ENCODE data around the gene PHF2.

Gene PHF2

DNA sequence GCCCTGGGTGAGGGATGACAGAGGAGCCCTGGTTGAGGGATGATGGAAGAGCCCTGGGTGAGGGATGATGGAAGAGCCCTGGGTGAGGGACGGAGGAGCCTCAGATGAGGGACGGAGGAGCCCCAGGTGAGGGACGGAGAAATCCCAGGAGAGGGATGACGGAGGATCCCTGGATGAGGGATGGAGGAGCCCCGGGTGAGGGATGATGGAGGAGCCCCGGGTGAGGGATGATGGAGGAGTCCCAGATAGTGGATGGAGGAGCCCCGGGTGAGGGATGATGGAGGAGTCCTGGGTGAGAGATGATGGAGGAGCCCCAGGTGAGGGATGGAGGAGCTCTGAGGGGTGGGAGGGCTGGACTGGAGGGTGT lies 10.9 kb downstream of the PHF2 start:
- DNase-seq (ENCODE audit: low spot score), result no peak

- peak; percentile 48 for DNase-seq (ENCODE audit: low spot score)
These were observed 11.4 kb downstream of the PHF2 start for GRCh38 chr9:93587651-93588347.

DNA sequence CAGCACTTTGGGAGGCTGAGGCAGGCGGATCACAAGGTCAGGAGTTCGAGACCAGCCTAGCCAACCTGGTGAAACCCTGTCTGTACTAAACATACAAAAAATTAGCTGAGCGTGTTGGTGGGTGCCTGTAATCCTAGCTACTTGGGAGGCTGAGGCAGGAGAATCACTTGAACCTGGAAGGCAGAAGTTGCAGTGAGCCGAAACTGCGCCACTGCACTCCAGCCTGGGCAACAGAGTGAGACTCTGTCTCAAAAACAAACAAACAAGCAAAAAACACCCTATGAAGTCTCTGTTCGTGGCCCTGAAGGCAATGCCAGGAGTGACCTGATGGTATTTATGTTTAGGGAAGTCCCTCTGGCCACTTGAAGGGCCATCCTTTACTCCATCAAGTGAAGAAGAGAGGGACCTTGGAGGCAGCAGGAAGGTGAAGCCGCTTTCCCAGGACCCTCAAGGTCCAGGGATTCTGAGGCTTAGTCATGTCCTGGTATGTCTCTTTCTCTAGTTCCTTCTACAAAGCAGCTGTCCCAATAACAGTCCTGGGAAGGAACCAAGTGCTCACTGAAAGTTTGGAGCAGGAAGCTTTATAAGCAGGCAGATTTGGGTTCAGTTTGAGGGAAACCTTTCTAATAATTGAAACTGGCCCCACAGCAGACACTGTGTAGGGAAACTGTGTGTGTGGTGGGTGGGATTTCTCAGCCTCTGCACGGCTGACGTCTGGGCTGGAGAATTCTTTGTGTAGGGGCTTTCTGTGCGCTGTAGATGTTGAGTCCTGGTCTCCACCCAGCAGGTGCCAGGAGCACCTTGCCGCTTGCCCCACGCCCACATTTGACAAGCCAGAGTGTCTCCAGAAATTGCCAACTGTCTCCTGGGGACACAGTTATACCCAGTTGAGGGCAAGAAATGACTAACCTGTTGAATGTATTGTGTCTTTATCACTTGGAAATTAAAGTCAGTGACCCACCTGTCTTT lies 12.5 kb downstream of the PHF2 start:
- peak; percentile 39 for DNase-seq (ENCODE audit: low spot score)

DNA sequence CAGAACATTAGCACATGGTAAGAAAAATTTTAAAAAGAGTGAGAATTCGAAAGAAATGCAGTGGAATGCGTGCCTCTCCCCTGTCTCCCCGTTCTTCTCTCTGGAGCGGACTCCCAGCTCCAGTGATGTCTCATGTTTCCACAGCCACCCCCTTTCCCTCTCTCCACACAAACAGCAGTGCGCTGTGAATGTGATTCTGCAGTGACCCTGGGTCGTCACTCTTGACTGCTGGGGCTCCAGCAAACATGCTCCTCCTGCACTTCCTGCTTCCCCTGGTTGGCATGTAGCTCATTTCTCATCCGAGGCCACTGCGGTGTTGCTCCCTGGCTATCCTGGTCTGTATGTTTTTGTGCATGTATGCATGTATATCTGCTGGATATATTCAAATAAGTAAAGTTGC lies 13.3 kb downstream of the PHF2 start:
- no peak for DNase-seq (ENCODE audit: low spot score)

DNA sequence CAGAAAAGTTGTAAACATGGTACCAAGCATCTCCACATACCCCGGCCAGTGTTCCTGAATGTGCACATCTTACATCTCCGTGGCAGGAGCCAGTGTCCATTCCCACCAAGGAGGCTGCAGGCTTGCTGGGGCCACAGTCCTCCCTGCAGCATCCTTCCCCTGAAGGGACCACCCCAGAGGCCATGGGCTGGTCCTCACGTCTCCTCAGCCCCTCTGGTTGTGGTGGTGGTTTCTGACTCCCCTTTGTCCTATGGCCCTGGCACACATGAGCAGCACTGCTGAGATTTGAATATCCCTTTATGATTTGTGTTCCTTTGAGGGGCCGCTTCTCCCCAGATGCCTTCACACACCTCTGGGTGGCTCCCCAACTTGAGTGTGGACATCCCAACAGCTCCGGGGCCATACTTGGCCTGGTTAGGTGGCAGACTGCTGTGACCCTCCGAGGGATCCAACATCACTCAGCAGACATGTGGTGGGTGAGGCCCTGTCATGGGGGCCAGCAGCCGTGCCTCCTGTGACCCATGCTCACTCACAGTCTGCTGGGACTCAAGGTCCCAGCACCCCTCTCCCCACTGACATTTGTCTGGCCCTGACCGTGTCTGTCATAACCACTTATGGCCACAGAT lies 14.3 kb downstream of the PHF2 start:
- DNase-seq (ENCODE audit: low spot score), result no peak

DNA sequence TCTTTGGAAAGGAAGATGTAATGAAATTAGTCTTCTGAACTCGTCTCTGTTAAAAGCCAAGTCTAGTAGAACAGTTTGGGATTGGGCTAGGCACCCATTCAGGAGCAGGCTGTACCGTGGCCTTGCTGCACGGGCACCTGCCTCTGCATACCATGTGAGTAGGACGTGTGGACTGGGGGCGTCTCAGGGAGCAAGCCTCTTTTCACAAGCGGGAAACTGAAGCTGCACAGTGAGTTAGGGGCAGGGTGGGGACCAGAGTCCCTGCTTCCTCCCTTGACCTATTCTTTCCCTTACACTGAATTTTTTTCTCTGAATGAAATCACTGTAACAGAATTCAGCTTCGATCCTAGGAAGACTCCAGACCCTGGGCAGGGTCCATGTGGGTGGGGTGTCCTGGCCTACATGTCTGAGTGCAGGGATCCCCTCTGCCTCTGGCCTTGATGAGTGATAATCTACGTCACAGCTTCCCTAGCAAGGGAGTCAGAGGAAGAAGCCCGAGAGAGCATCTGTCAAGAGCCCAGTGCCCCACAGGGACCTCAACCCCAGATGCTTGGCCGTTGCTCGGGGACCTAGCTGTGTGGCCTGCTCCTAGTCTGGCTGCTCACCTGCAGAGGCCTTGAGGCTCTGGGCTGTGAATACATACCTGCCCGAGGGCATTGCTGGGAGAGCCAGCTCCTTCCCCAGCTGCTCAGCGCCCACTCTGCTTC lies 15.1 kb downstream of the PHF2 start:
- DNase-seq (ENCODE audit: low spot score), result peak; percentile 41

GRCh38 chr9:93592008-93592642 lies 15.7 kb downstream of the PHF2 start:
- DNase-seq (ENCODE audit: low spot score), result peak; percentile 36

DNA sequence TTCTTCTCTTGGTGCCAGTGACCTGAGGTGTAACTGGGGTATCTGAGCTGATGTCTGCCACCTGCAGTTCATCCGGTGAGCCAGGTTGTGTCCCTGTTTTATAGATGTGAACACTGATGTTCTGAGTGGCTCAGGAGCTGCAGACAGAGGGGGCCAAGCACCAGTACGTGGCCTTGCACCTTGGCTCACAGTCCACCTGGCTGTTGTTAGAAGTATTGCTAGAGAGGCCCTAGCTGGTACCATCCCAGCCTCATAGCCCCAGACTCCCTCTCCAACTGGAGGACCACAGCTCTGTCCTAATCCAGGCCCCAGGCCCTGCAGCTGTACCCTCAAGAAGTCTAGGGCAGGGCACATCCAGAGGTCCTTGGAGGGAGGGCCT lies 16.2 kb downstream of the PHF2 start:
- DNase-seq (ENCODE audit: low spot score), result peak; percentile 42

DNA sequence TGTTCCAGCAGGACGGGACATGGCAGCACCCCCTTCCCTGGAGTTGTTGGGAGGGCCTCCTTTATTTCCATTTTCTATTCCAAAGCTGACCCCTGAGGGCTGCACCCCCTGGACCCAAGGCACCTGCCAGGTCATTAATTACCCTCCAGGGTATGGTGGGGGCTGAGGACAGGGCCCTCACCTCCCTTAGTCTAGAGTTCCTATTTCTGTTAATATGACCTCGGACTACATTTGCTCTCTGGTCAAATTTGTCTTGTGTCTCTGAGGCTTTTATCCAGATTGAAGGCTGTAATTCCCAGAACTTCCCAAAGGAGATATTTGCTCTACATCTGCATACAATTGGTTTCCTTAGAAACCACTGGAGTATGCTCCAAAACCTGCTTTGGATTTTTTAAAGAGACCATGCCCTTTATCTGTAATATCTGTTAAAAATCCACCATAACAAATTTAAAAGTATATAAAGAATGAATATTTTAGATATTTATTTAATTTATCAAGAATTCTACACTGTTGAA lies 16.8 kb downstream of the PHF2 start:
- DNase-seq (ENCODE audit: low spot score), result no peak

DNA sequence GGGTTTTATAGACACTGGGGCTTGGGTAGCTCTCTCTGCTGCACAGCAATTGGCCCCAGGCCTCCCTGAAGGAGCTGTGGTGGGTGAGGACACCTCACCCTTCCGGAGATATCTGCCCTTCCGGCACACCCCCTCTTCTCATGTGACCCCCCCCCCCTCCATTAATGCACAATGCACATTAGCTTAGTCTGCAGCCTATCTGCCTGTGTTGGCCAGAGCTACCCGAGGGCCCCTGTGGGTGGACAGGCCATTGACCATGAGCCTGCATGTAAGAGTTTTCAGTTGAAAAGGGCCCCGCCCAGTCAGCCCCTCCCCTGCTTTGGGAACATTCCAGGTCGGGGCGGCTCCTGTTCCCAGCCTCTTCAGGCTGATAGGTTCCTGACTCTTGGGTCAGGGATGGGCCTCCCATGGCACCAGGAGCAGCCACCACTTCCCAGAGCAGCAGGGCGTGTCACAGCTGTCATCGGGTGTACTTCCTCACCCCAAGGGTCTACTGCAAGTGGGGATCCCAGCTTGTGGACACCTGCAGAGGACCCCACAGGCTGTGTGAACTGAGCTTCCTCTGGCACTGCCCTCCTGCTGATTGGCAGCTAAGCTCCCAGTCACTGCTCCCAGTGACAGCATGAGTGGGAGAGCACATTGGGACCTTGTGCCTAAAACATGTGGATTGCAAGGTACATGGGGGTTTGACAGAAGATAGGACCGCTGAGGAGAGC lies 17.8 kb downstream of the PHF2 start:
- DNase-seq (ENCODE audit: low spot score), result peak; percentile 42

DNA sequence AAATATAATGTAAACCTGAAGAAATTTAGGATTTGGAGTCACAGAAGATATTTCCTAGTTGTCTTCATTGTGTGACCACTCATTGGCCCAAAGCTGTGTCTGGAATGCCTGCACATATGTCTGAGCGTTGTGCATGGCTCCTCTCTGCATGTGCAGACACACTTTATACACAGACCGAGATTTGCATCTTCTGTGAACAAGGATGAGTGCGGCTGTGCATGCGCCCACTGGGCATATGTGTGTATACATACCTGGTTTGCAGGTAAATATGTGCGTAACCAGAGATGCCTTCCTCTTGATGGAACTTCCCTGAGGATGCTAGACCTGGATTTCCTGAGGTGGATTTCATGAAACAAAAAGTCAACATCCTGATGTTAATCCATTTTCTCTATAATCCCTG lies 19.1 kb downstream of the PHF2 start:
- DNase-seq (ENCODE audit: low spot score), result no peak

- peak; percentile 41 for DNase-seq (ENCODE audit: low spot score)
These were observed 19.5 kb downstream of the PHF2 start for GRCh38 chr9:93595861-93596365.

GRCh38 chr9:93596399-93596798 lies 20.0 kb downstream of the PHF2 start:
- DNase-seq (ENCODE audit: low spot score), result peak; percentile 30

DNA sequence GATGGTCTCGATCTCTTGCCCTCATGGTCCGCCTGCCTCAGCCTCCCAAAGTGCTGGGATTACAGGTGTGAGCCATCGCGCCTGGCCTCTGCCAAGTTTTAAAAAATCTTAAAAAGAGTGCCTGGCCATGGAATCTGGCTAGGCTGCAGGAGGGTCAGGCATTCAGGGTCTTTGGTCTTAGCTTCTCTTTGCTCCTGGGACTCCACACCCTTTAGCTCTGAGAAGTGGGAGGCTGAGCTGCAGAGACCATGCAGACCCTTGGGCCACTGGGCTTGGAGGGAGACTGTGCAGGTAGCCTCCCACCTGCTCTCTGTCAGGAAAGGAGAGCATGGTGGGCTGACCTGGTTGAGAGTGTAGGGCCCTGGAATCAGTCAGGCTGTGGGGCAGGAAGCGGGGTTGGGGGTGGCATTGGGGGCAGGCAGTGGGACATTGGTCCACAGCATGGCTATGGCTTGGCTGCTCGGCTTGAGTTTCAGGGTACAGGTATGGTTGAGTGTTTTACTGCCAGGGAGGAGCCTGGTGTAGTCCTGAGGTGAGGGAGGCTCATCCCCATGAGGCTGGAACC lies 20.8 kb downstream of the PHF2 start:
- DNase-seq (ENCODE audit: low spot score), result no peak

- peak; percentile 41 for DNase-seq (ENCODE audit: low spot score)
These were observed 21.7 kb downstream of the PHF2 start for GRCh38 chr9:93597871-93598646.

DNA sequence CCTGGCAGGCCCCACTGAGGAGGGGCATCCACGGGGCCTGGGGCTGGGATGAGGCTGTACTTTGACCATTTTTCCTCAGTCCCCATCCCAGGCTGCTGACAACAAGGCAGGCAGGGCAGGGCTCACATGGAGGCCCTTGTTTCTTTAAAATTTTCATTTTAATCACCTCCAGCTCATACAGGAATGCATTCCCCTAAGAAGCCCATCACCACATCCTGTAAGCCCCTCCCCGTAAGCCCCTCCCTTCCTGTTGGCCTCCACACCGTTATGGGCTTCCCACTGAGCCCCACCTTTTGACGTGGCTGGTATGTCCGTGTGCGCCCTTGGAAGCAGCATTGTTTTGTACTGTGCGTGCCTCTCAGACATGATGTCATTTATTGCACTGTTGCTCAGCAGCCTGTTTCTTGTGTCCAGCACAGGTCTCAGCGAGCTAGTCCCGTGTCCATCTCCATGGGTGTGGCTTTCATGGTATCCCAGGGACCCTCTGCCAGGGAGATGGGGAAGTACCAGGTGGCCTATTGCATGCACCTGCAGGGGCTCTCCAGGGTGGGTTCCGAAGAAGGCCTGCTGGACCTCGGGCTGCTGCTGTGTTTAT lies 22.4 kb downstream of the PHF2 start:
- peak; percentile 36 for DNase-seq (ENCODE audit: low spot score)

DNA sequence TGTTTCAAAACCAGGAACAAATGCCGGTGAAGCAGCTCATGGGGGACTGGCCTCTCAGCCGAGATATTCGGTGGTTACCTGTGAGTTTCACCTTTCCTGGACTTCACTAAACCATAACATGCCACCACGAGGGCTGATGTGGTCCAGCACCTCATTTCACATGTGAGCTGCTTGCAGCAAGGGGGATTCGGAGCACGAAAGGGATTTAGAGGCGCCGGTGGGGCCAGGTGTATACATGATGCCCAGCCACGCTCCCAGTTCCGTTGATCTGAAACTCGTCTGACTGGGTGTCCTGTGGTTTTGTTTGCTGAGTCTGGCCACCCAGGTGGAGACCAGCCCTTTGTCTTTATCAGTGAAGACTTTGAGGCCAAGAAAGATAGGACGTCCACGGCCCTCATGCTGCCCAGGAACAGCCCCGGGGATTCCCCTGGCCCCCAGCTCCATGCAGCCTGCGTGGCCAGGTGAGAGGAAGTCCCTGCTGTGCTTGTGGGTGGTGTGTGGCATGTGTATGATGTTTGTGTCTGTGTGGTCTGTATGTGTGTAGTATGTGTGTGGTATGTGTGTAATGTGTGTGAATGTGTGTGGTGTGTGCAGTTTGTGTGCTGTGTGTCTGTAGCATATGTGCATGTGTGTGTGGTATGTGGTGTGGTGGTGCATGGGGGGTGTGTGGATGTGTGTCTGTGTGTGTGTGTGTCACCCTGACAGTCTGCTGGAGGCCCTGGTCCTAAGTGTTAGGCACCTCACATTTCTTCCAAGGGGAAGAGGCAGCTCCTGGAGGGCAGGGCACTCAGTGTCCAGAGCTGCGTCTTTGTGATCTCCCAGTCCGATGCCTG lies 23.4 kb downstream of the PHF2 start:
- peak; percentile 40 for DNase-seq (ENCODE audit: low spot score)

DNA sequence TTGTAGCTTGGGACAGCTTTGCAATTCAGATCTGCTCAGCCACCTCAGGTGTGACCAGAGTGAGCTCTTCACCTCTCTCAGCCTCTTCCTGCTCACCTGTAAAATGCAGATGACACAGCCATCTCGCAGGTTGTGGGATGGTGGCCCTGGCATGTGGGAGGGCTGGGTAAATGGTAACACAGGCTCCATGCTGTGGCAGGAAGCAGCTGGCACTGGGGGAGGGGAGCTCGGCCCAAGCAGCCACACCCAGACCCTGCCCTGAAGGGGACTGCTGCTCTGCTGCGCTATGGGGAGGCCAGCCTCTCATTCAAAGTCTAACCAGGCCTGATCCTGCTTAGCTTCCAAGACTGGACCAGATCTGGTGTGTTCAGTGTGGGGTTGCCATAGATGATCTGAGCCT lies 24.1 kb downstream of the PHF2 start:
- DNase-seq (ENCODE audit: low spot score), result peak; percentile 47
